D341Med (cell line): ENCODE data around the gene FMNL2.
"Not testable (repeated sequence)": the region's sequence is repeated elsewhere in the genome, so short reads cannot be mapped to it uniquely, and the experiment has no call there.

Source experiments
- DNase-seq: peaks from one replicate; pipeline ENCODE4 v3.0.0; 2012; ENCODE audit warnings: low spot score

FMNL2 gene

GRCh38 chr2:152375174-152375573 lies 40.2 kb downstream of the FMNL2 start:
- DNase-seq = no peak

GRCh38 chr2:152376385-152376784 lies 41.4 kb downstream of the FMNL2 start:
- no peak for DNase-seq

GRCh38 chr2:152376968-152377367 lies 42.0 kb downstream of the FMNL2 start:
- no peak for DNase-seq

GRCh38 chr2:152379089-152379488 lies 44.1 kb downstream of the FMNL2 start:
- DNase-seq = no peak

GRCh38 chr2:152380261-152381055 lies 45.5 kb downstream of the FMNL2 start:
- no peak for DNase-seq

GRCh38 chr2:152383702-152384101 lies 48.7 kb downstream of the FMNL2 start:
- DNase-seq = no peak

GRCh38 chr2:152384992-152385391 lies 50.0 kb downstream of the FMNL2 start:
- no peak for DNase-seq

- DNase-seq = no peak
Measured at GRCh38 chr2:152385650-152386049, 50.7 kb downstream of the FMNL2 start.

GRCh38 chr2:152386266-152386665 lies 51.3 kb downstream of the FMNL2 start:
- no peak for DNase-seq

- no peak for DNase-seq
Measured at GRCh38 chr2:152387041-152387440, 52.1 kb downstream of the FMNL2 start.

GRCh38 chr2:152388269-152388668 lies 53.3 kb downstream of the FMNL2 start:
- not testable (repeated sequence) for DNase-seq

- no peak for DNase-seq
Measured at GRCh38 chr2:152389483-152389882, 54.5 kb downstream of the FMNL2 start.

GRCh38 chr2:152390837-152391236 lies 55.9 kb downstream of the FMNL2 start:
- DNase-seq = no peak

GRCh38 chr2:152391318-152391717 lies 56.3 kb downstream of the FMNL2 start:
- DNase-seq = no peak

GRCh38 chr2:152393377-152393776 lies 58.4 kb downstream of the FMNL2 start:
- no peak for DNase-seq

- no peak for DNase-seq
Measured at GRCh38 chr2:152394326-152394725, 59.4 kb downstream of the FMNL2 start.

GRCh38 chr2:152395103-152395502 lies 60.1 kb downstream of the FMNL2 start:
- no peak for DNase-seq

GRCh38 chr2:152395572-152395971 lies 60.6 kb downstream of the FMNL2 start:
- no peak for DNase-seq

GRCh38 chr2:152396051-152396511 lies 61.1 kb downstream of the FMNL2 start:
- no peak for DNase-seq

GRCh38 chr2:152396763-152397162 lies 61.8 kb downstream of the FMNL2 start:
- no peak for DNase-seq

- DNase-seq = no peak
Measured at GRCh38 chr2:152399003-152399402, 64.0 kb downstream of the FMNL2 start.

- DNase-seq = no peak
Measured at GRCh38 chr2:152400607-152401214, 65.7 kb downstream of the FMNL2 start.
